Prostate gland (tissue), 2 donors: ENCODE data around the gene ZNF132.

Source experiments
- POLR2A ChIP-seq: fragments of 450-650 bp; IDR thresholded peaks from one replicate; pipeline ENCODE4 v1.6.1; 2016; ENCODE audit warnings: antibody characterized with exemption, mild to moderate bottlenecking
- POLR2AphosphoS5 ChIP-seq: sonication (generic); formaldehyde crosslinking; IDR thresholded peaks from one replicate; pipeline ENCODE4 v1.6.1; 2017; ENCODE audit warnings: antibody characterized with exemption
- TF ChIP-seq, protein P1 (sequence below), 4 experiments: fragments of 200-600 bp in 2 of 4; fragments of 450-650 bp in 2 of 4; sonication (generic) in 2 of 4; IDR thresholded peaks; 1 replicate in 3 of 4; 2 replicates in 1 of 4; pipeline ENCODE4 v1.5.1; 2016 to 2019; ENCODE audit warnings: antibody characterized with exemption in 4 of 4, mild to moderate bottlenecking in 2 of 4, moderate library complexity in 2 of 4

DNA sequence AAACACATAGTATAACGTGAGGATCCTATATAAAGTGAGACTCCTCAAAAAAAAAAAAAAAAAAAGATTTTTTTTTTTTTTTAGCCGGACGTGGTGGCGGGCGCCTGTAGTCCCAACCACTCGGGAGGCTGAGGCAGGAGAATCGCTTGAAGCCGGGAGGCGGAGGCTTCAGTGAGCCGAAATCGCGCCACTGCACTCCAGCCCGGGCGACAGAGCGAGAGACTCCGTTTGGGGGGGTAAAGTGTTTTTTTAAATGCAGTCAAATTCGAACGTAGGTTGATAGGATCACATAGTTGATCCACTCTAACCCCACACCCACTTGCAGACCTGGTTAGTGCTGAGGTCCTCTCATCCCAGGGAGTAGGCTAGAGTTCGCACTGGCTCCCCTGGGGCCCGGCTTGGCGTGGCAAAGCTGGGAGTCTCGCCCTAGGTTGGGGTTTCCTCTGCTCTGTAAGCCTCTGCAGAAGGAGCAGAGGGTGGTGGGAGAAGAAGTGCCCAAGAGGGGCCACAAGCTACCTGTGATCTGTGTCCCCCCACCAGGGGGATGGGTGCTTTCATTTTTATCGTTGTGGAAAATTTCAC lies 38.0 kb downstream of the ZNF132 start:
- TF ChIP-seq, protein P1, sequence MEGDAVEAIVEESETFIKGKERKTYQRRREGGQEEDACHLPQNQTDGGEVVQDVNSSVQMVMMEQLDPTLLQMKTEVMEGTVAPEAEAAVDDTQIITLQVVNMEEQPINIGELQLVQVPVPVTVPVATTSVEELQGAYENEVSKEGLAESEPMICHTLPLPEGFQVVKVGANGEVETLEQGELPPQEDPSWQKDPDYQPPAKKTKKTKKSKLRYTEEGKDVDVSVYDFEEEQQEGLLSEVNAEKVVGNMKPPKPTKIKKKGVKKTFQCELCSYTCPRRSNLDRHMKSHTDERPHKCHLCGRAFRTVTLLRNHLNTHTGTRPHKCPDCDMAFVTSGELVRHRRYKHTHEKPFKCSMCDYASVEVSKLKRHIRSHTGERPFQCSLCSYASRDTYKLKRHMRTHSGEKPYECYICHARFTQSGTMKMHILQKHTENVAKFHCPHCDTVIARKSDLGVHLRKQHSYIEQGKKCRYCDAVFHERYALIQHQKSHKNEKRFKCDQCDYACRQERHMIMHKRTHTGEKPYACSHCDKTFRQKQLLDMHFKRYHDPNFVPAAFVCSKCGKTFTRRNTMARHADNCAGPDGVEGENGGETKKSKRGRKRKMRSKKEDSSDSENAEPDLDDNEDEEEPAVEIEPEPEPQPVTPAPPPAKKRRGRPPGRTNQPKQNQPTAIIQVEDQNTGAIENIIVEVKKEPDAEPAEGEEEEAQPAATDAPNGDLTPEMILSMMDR (IDR thresholded peaks at IDR 0.05): no peak
- TF ChIP-seq POLR2A (no peak), POLR2AphosphoS5 (no peak)
